ENCODE results near the gene FBLL1. TPM values are rescaled to one million over a fixed set of nuclear protein-coding genes. Genes with fewer than 3 reads are reported as not detected.

FBLL1 gene
- total RNA-seq, 1 experiment from 2014 or later: 7.5 TPM

- intact Hi-C loops (cut with micrococcal nuclease; ENCODE audit: unreplicated experiment): no loop called here
- Histone ChIP-seq H3K4me1 (ENCODE audit: control insufficient read depth, insufficient read depth, low read length) (0 out of 2 replicates have a peak, but pooled peaks cover 4% of the 10 kb centered on the region), H3K27ac (ENCODE audit: low read length) (no peak overlapping the region), H3K36me3 (ENCODE audit: control insufficient read depth, insufficient read depth, low read length) (peaks cover 46% of the 10 kb centered on the region), H3K27me3 (ENCODE audit: control insufficient read depth, insufficient read depth, low read length) (no peaks in the 10 kb centered on the region), H3K9me3 (ENCODE audit: control insufficient read depth, insufficient read depth, low read depth, low read length) (no peaks in the 10 kb centered on the region), H3K4me3 (ENCODE audit: low read depth in 2 of 2, low read length in 2 of 2) (no peak overlapping the region)
- TF ChIP-seq TCF7L2 (IDR thresholded peaks at IDR 0.05; ENCODE audit: low read depth, low read length) (no peak), CTCF (IDR thresholded peaks at IDR 0.05) (no peak), REST (IDR thresholded peaks at IDR 0.05; ENCODE audit: insufficient read depth in 1 of 2, low read depth in 2 of 2, low read length in 1 of 2) (no peak), POLR2AphosphoS5 (IDR thresholded peaks at IDR 0.05; ENCODE audit: low read depth, low read length) (no peak), SIN3A (IDR thresholded peaks at IDR 0.05; ENCODE audit: borderline replicate concordance, insufficient read depth, low read depth, low read length) (no peak)
- POLR2A ChIA-PET: interaction anchor here (0.5 kb wide), 1 partner anchor 50 kb away, joined by 5 read pairs; no protein-coding TSS in a partner anchor
- DNase-seq (ENCODE audit: low read depth, low spot score) (no peak), ATAC-seq (no peak)
- CTCF ChIA-PET: interaction anchor here (0.6 kb wide), 1 partner anchor 12 kb away, joined by 5 read pairs; no protein-coding TSS in a partner anchor
- in situ Hi-C loops (cut with HindIII; ENCODE audit: low pct_unique_long_range_greater_than_20kb, low sequenced_read_pairs): no loop called here
- no TSS peak for BruUV-seq (replicated peaks)
Measured at GRCh38 chr5:168557389-168557788, 28.3 kb downstream of the FBLL1 start.

- no peaks in the 10 kb centered on the region for H3K27me3 ChIP-seq (ENCODE audit: control insufficient read depth, insufficient read depth, low read length)
- ChIA-PET POLR2A (no interaction called here), CTCF (interaction anchor here (0.7 kb wide), 1 partner anchor 265 kb away, joined by 4 read pairs; no protein-coding TSS in a partner anchor)
- no peak for TF ChIP-seq POLR2AphosphoS5 (IDR thresholded peaks at IDR 0.05; ENCODE audit: low read depth, low read length)
- TF ChIP-seq CTCF (IDR thresholded peaks at IDR 0.05): no peak
- no peak for TF ChIP-seq TCF7L2 (IDR thresholded peaks at IDR 0.05; ENCODE audit: low read depth, low read length)
- no peak for TF ChIP-seq REST (IDR thresholded peaks at IDR 0.05; ENCODE audit: insufficient read depth in 1 of 2, low read depth in 2 of 2, low read length in 1 of 2)
- TF ChIP-seq SIN3A (IDR thresholded peaks at IDR 0.05; ENCODE audit: borderline replicate concordance, insufficient read depth, low read depth, low read length): no peak
- no peaks in the 10 kb centered on the region for H3K9me3 ChIP-seq (ENCODE audit: control insufficient read depth, insufficient read depth, low read depth, low read length)
- no peak overlapping the region for H3K27ac ChIP-seq (ENCODE audit: low read length)
- BruUV-seq (replicated peaks): no TSS peak
- no peak overlapping the region for H3K4me3 ChIP-seq (ENCODE audit: low read depth in 2 of 2, low read length in 2 of 2)
- H3K36me3 ChIP-seq (ENCODE audit: control insufficient read depth, insufficient read depth, low read length): peaks cover 53% of the 10 kb centered on the region
- 0 out of 2 replicates have a peak, but pooled peaks cover 4% of the 10 kb centered on the region for H3K4me1 ChIP-seq (ENCODE audit: control insufficient read depth, insufficient read depth, low read length)
- ATAC-seq (no peak), DNase-seq (ENCODE audit: low read depth, low spot score) (no peak)
- in situ Hi-C loops (cut with HindIII; ENCODE audit: low pct_unique_long_range_greater_than_20kb, low sequenced_read_pairs) (no loop called here), intact Hi-C loops (cut with micrococcal nuclease; ENCODE audit: unreplicated experiment) (no loop called here)
Measured at GRCh38 chr5:168562279-168562678, 33.2 kb downstream of the FBLL1 start.

Data from Panc1 (cell line).